ENCODE measurements around the gene GHITM. TPM values are rescaled to one million over a fixed set of nuclear protein-coding genes. Genes with fewer than 3 reads are reported as not detected.

The GHITM gene
- 100 to 1,000 TPM; 140 to 212 (median 186) TPM for total RNA-seq
- 100 to 1,000 TPM; 277 to 618 (median 342) TPM for polyA plus RNA-seq

- peak in 1 of 4 donors; percentile 74 for TF ChIP-seq EP300 (IDR thresholded peaks at IDR 0.05)
- TF ChIP-seq POLR2AphosphoS5 (IDR thresholded peaks at IDR 0.05): peak; percentile 96 to 98 (median 98)
- TF ChIP-seq POLR2A (IDR thresholded peaks at IDR 0.05): peak; percentile 88 to 90
- TF ChIP-seq CTCF (IDR thresholded peaks at IDR 0.05): peak; percentile 41 to 62 (median 56)
- Histone ChIP-seq H3K4me3 (peak within 1 kb of the TSS; percentile 95 to 99 (median 97)), H3K4me1 (peaks cover 0 to 21% (median 16%) of the 10 kb centered on the region in 4 donors), H3K27me3 (no peaks in the 10 kb centered on the region), H3K36me3 (peaks cover 1 to 32% (median 15%) of the 10 kb centered on the region in 4 donors), H3K9me3 (no peaks in the 10 kb centered on the region), H3K27ac (peak within 1 kb of the TSS; percentile 95 to 98 (median 97))
- DNase-seq: peak; percentile 99
- intact Hi-C loops (cut with DNase I): loop anchor here (5.0 kb wide), 2 partner anchors 62 to 188 kb away; partner anchors contain the start of gene CCSER2
- WGBS, 2 donors: 0% methylated on average over 61 of the region's 61 CpGs
These were observed at the start of gene GHITM for GRCh38 chr10:84139126-84140035. Gene GHITM (plus strand): TSS chr10:84139509. CDS start chr10:84141501, 1,992 bp downstream.

GRCh38 chr10:84095811-84096497 lies 43.4 kb upstream of the GHITM start:
- H3K36me3 ChIP-seq: no peaks in the 10 kb centered on the region
- TF ChIP-seq POLR2AphosphoS5 (IDR thresholded peaks at IDR 0.05) (no peak), POLR2A (IDR thresholded peaks at IDR 0.05) (no peak), CTCF (IDR thresholded peaks at IDR 0.05) (no peak), EP300 (IDR thresholded peaks at IDR 0.05) (no peak)
- no peaks in the 10 kb centered on the region for H3K27me3 ChIP-seq
- peaks cover 0 to 37% (median 17%) of the 10 kb centered on the region in 4 donors for H3K4me1 ChIP-seq
- H3K4me3 ChIP-seq: no peak overlapping the region
- intact Hi-C loops (cut with DNase I): no loop called here
- 63 to 71% methylated on average over 4 of the region's 4 CpGs for WGBS, 2 donors
- no peak for DNase-seq
- H3K9me3 ChIP-seq: no peaks in the 10 kb centered on the region
- no peak overlapping the region for H3K27ac ChIP-seq

GRCh38 chr10:84097787-84098353 lies 41.4 kb upstream of the GHITM start:
- Histone ChIP-seq H3K4me3 (no peak overlapping the region), H3K36me3 (no peaks in the 10 kb centered on the region), H3K27ac (peak overlapping the region in 2 of 4 donors; percentile 12 to 22), H3K27me3 (no peaks in the 10 kb centered on the region), H3K9me3 (no peaks in the 10 kb centered on the region), H3K4me1 (peaks cover 0 to 37% (median 17%) of the 10 kb centered on the region in 4 donors)
- WGBS, 2 donors: 38 to 49% methylated on average over 4 of the region's 4 CpGs
- TF ChIP-seq EP300 (IDR thresholded peaks at IDR 0.05): no peak
- no peak for TF ChIP-seq POLR2AphosphoS5 (IDR thresholded peaks at IDR 0.05)
- no peak for TF ChIP-seq POLR2A (IDR thresholded peaks at IDR 0.05)
- TF ChIP-seq CTCF (IDR thresholded peaks at IDR 0.05): peak in 1 of 4 experiments; percentile 23
- intact Hi-C loops (cut with DNase I): no loop called here
- DNase-seq: no peak

GRCh38 chr10:84098667-84099066 lies 40.6 kb upstream of the GHITM start:
- H3K27me3 ChIP-seq: no peaks in the 10 kb centered on the region
- peak overlapping the region in 2 of 4 donors; percentile 12 to 22 for H3K27ac ChIP-seq
- intact Hi-C loops (cut with DNase I): no loop called here
- H3K36me3 ChIP-seq: no peaks in the 10 kb centered on the region
- TF ChIP-seq POLR2A (IDR thresholded peaks at IDR 0.05): no peak
- TF ChIP-seq POLR2AphosphoS5 (IDR thresholded peaks at IDR 0.05): peak in 1 of 4 donors; percentile 40
- no peak overlapping the region for H3K4me3 ChIP-seq
- H3K9me3 ChIP-seq: no peaks in the 10 kb centered on the region
- 56 to 58% methylated on average over 2 of the region's 2 CpGs for whole genome bisulfite sequencing, 2 donors
- peaks cover 0 to 37% (median 17%) of the 10 kb centered on the region in 4 donors for H3K4me1 ChIP-seq
- DNase-seq: no peak
